Body of pancreas (tissue), 4 donors: ENCODE results near the gene TOB2.

Experiments
- POLR2A ChIP-seq, 3 donors: fragments of 450-650 bp; IDR thresholded peaks; one replicate each; pipeline ENCODE4 v1.6.1; 2016; ENCODE audit warnings: antibody characterized with exemption in 3 of 3, mild to moderate bottlenecking in 2 of 3
- TF ChIP-seq, protein P1 (sequence below), 7 experiments: fragments of 450-650 bp in 4 of 7; fragments of 200-600 bp in 3 of 7; sonication (generic) in 3 of 7; IDR thresholded peaks; one replicate each; pipeline ENCODE4 v1.5.1; 2016 to 2019; ENCODE audit warnings: antibody characterized with exemption in 7 of 7

DNA sequence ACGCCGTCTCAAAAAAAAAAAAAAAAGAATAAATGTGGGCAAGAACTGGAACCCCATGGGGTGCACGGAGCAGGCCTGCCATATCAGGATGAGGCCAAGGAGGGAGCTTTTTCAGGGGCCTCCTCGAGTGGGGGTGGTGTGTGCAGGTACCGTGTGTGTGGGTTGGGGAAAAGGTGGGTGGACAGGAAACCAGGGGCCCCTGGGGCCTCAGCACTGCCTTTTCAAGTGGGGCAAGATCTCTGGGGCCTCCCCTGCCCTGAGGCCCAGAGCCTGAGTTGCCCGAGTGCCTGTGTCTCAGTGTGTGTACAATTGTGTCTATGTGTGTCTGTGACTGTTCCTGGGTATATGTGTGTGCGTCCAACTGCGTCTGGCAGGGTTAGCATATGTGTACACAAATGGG is 41.0 kb downstream of the TOB2 start:
- TF ChIP-seq, protein P1, sequence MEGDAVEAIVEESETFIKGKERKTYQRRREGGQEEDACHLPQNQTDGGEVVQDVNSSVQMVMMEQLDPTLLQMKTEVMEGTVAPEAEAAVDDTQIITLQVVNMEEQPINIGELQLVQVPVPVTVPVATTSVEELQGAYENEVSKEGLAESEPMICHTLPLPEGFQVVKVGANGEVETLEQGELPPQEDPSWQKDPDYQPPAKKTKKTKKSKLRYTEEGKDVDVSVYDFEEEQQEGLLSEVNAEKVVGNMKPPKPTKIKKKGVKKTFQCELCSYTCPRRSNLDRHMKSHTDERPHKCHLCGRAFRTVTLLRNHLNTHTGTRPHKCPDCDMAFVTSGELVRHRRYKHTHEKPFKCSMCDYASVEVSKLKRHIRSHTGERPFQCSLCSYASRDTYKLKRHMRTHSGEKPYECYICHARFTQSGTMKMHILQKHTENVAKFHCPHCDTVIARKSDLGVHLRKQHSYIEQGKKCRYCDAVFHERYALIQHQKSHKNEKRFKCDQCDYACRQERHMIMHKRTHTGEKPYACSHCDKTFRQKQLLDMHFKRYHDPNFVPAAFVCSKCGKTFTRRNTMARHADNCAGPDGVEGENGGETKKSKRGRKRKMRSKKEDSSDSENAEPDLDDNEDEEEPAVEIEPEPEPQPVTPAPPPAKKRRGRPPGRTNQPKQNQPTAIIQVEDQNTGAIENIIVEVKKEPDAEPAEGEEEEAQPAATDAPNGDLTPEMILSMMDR (IDR thresholded peaks at IDR 0.05), result no peak
- no peak for TF ChIP-seq POLR2A (IDR thresholded peaks at IDR 0.05)
